NB4 (cell line): Measurements from ENCODE around the gene NCAM1.

Source experiments
- CTCF ChIP-seq: IDR thresholded peaks from one replicate; pipeline ENCODE4 v1.5.1; 2012; ENCODE audit warnings: low read depth, low read length
- POLR2A ChIP-seq: IDR thresholded peaks from 2 replicates; pipeline ENCODE4 v1.6.1; 2011; ENCODE audit warnings: mild to moderate bottlenecking; ENCODE audit not compliant: insufficient read length; ENCODE audit errors: extremely low read depth

GRCh38 chr11:112977755-112978154 is 16.5 kb downstream of the NCAM1 start:
- no peak for TF ChIP-seq CTCF
- no peak for TF ChIP-seq POLR2A
